CD4-positive, alpha-beta T cell treated with Interleukin-21 for 1 hour (primary cell): ENCODE measurements around the gene EIF2S3.
"Not testable (repeated sequence)": the region's sequence is repeated elsewhere in the genome, so short reads cannot be mapped to it uniquely, and the experiment has no call there.

Source experiments
- DNase-seq: peaks from one replicate; pipeline ENCODE4 v3.0.0-alpha.2; 2020

EIF2S3 gene

DNA sequence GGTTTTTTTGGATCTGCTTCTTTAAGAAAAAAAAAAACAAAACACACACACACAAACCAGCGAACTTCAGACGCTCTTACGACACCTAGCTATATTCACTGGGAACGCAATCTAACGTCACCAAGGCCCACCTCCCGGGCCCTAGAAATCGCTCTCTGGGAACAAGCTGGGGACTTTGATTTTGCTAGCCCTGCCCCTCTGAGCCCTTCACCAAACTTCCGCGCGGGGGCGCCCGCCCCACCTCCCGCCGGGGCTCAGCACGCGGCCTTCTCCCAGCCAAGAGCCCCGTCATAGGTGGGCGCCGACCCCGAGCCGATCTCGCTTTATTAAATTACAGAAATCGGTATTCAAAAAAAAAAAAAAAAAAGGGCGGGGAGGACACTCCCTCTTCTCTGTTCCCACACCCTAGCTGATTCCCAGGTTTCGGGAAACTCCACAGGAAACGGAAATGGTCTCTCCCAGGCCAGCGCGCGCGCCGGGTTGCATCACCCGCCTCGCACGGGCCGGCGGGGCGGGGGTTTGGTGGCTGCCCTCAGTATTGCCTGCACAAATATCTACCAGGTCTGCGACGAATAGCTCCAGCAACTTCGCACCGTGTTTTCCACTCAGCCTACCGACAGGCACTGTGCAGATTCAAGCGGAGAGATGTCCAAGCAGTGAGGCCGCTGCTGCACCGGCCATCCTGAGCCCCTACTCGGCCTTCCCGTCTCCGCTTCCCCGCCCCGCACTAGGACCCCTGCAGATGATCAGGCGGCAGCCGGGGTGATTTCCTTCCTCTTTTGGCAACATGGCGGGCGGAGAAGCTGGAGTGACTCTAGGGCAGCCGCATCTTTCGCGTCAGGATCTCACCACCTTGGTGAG lies at the start of gene EIF2S3:
TSS of gene EIF2S3 (plus strand) at position 775 of the 861 bp plus-strand sequence. CDS start at position 788, 13 bp downstream.
- peak; percentile 91 for DNase-seq

- no peak for DNase-seq
Measured at GRCh38 chrX:24005028-24005427, 49.7 kb upstream of the EIF2S3 start.

DNA sequence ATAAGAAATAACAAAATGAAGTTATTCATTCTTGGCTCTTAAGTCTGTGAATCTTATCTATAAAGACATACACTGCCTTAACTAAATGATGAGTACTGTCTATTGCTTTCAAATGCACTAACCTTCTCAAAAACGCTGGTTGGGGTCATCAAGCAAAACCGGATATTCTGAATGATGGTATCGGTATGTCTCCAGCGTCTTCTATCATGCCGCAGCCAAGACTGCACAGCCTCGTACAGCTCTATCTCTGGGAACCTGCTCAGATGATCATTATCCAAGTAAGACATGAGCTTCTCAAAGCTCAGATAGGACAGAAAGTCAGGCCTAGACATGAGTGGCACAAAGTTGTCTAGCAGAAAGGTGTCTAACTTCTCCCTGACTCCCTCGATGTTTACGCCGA lies 48.9 kb upstream of the EIF2S3 start:
- DNase-seq: no peak

DNA sequence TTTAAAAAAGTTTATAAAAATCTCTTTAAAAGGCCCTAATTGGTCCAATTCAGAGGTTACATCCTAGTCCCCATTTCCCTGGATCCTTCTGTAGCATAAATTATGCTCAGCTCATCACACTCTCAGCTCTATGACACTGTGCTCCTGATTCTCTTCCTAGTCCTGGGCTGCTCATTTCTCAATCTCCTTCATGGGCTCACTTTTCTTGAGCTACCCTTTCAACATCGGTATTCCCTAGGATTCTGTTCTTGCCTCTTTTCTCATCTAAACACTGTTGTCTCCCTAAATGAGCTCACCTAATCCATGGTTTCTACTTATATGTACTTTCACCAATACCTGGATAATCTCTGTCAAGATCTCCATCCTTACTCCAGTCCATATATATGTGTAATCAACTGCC lies 42.5 kb upstream of the EIF2S3 start:
- no peak for DNase-seq

DNA sequence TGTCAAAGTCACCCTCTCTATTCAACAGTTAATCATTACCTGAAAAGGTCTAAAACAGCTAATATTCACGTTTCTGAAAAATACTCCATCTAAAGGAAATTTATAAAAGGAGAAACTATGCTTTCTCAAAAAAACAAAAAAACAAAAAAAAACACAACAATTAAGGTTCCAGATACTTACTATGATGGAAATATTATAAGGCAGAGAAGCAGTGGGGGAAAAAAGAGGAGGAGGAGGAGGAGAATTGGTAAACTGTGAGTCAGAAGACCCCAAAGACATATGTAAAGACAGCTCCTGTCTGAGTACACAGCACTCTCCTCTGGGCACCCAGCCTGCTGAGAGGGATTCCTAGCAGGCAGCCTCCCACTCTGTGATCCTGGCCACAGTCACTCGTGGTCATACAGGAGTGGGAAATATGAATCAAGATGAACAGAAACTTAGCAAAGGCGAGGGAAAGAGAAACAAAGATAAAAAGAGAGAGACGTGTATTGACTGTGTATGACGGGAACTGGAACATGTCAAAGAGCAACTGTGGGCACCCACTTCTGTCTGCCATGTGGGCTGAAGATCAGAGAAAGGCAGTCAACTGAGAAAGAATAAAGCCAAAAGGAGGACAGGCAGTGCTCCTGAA lies 40.3 kb upstream of the EIF2S3 start:
- DNase-seq: peak; percentile 38

DNA sequence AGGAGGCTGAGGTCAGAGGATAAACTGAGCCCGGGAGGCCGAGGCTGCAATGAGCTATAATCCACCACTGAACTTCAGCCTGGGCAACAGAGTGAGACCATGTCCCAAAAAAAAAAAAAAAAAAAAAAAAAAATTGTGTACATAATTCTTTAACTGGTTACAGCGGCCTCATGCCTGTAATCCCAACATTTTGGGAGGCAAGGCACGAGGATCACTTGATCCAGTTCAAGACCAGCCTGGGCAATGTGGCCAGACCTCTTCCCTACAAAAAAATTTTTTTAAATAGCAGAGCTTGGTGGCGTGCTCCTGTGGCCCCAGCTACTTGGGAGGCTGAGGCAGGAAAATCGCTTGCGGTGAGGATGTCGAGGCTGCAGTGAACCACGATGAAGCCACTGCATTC lies 37.1 kb upstream of the EIF2S3 start:
- DNase-seq: no peak

DNA sequence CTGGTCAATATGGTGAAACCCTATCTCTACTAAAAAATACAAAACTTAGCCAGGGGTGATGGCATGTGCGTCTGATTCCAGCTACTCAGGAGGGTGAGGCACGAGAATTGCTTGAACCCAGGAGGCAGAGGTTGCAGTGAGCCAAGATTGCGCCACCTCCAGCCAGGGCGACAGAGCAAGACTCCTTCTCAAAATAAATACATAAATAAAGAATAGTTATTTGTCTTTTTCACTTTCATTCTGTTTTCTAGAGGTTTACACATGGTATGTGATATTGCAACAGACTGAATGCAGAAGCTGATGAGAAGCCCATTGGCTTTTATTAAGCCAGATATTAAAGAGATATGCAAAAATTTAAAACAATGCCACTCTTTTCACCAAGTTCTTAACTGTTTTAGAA lies 35.9 kb upstream of the EIF2S3 start:
- no peak for DNase-seq

DNA sequence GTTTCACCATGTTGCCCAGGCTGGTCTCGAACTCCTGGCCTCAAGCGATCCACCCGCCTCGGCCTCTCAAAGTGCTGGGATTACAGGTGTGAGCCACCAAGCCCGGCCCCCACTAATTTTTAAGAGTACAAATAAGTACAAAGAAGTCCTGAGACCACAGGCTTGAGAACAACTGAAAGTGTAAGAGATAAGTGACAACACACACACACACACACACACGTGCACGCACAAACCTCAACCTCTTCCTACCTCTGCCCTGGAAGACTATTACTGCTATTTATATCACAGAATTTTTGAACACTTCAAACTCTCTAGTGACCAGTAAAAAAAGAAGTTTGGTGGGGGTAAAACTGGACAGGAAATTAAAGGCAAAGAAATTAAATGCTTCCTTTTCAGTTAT lies 35.3 kb upstream of the EIF2S3 start:
- peak; percentile 40 for DNase-seq

GRCh38 chrX:24020306-24020876 lies 34.4 kb upstream of the EIF2S3 start:
- no peak for DNase-seq

- DNase-seq: no peak
Measured at GRCh38 chrX:24023544-24023943, 31.2 kb upstream of the EIF2S3 start.

GRCh38 chrX:24023972-24024669 lies 30.6 kb upstream of the EIF2S3 start:
- no peak for DNase-seq

GRCh38 chrX:24024819-24025740 lies 29.7 kb upstream of the EIF2S3 start:
- peak; percentile 84 for DNase-seq

DNA sequence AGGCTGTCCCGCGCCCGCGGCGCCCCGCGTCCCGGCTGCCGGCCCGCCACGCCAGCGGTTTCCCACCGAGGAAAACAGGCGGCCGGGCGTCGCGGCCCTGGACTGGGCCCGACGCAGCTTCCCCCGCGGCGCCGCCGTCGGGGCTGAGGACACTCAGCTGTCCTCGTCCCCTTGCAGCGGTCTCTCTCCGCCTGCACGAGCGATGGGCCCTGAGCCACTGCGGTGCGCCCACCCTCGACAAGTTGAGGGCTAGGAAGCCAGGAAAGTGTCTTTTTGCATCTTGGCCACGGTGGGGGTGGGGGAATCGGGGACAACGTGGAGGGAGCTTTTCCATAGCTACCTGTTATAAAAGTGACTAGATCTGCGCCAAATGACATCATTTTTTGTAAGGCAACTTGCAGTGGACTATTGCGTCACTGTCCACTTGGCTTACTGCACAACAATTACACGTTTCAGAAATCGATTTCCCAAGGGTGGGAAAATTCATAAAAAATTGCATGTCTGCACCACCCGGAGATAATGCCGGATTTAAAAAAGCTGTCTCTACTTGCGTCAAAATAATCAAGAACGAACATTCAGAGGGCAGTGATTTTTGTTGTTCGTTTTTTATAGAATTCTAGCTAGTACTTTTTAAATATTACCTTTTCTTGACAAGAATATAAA lies 28.9 kb upstream of the EIF2S3 start:
- peak; percentile 36 for DNase-seq

DNA sequence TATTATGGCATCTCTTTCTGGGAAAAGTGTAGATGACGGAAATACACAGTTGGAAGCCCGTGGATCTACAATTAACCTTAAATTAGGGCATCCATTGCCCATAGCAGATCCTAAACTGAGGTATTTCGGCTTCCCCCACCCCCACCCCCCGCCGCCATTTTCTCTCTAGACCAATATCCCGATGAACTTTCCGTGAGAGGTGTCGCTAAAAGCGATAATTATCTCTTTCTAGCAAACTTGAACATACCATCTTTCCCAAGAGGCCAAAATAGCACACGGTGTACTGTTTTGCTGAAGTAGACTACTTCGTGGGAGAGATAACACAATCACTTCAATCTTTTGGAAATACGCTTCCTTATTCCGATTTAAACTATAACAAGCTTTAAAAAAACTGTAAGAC lies 28.3 kb upstream of the EIF2S3 start:
- DNase-seq: no peak

GRCh38 chrX:24027086-24027485 lies 27.7 kb upstream of the EIF2S3 start, which contains the start of gene KLHL15:
KLHL15 (minus strand) TSS chrX:24027186; CDS start chrX:24006693, 20,493 bp downstream.
- no peak for DNase-seq

DNA sequence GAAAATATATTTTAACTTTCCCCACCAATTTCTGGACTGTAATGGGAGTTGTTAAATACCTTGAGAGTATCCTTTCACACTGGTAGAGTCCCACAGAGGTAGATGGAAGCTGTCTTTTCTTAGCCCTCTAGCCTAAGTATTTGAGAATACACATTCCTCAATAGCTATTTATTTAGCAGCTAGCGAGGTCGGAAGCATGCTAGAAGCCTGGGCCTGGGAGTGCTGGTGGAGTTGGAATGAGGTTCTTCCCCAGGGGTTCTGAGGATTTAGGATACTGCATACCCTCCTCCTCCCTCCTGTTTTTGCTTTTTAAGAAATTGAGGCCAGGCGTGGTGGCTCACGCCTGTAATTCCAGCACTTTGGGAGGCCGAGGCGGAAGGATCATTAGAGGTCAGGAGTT lies 26.8 kb upstream of the EIF2S3 start:
- DNase-seq: no peak

DNA sequence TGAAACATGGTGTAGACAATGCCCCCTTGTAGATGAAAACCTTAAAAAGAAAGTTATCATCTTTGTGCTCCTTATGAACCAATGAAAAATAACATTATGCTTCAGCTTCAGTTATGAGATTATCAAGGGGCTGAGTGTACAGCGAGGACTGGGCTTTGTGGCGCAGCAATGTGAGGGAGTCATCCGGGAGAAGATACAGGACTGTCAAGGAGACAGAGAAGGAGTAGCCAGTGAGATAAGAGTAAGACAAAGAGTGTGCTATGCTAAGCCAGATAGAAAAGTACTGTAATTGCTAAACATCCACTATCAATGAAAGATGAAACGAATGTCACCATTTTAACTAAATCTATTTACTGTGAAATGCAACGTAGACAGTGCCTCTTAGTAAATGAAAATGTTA lies 24.2 kb upstream of the EIF2S3 start:
- DNase-seq: no peak

- no peak for DNase-seq
Measured at GRCh38 chrX:24034485-24034884, 20.3 kb upstream of the EIF2S3 start.

GRCh38 chrX:24037729-24038128 lies 17.0 kb upstream of the EIF2S3 start:
- DNase-seq: no peak

GRCh38 chrX:24046060-24046459 lies 8.7 kb upstream of the EIF2S3 start:
- DNase-seq: not testable (repeated sequence)

DNA sequence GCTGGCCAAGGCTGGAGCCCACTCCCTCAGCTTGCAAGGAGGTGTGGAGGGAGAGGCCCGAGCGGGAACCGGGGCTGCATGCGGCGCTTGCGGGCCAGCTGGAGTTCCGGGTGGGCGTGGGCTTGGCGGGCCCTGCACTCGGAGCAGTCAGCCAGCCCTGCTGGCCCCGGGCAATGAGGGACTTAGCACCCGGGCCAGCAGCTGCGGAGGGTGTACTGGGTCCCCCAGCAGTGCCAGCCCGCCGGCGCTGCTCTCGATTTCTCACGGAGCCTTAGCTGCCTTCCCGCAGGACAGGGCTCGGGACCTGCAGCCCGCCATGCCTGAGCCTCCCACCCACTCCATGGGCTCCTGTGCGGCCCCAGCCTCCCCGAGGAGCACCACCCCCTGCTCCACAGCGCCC lies 5.1 kb upstream of the EIF2S3 start:
- not testable (repeated sequence) for DNase-seq
